Adrenal gland (tissue), 12 donors: ENCODE measurements around the gene CCR7. TPM values are rescaled to one million over a fixed set of nuclear protein-coding genes. Genes with fewer than 3 reads are reported as not detected.
A peak's percentile ranks its signal among the peaks of the same experiment; 100 is the strongest.
"Not testable (repeated sequence)": the region's sequence is repeated elsewhere in the genome, so short reads cannot be mapped to it uniquely, and the experiment has no call there.

Experiments used
- DNase-seq, 7 donors: peaks; one replicate each; pipeline ENCODE4 v3.0.0-alpha.2; 2019 to 2020
- H3K27ac ChIP-seq, 5 donors: fragments of 200-600 bp; sonication (generic) in 4 of 5; 1 replicate in 3 of 5; 2 replicates in 2 of 5; pipeline versions ENCODE4 v1.5.1 to v1.8.0; 2016 to 2020; ENCODE audit warnings: mild to moderate bottlenecking in 1 of 5
- H3K27me3 ChIP-seq: fragments of 200-600 bp; 2 replicates; pipeline ENCODE4 v1.8.0; 2021
- H3K36me3 ChIP-seq, 2 donors: fragments of 200-600 bp; replicated peaks in 1 of 2; 1 replicate in 1 of 2; 2 replicates in 1 of 2; pipeline versions ENCODE4 v1.5.1 to v1.8.0; 2018 to 2022
- H3K4me1 ChIP-seq, 2 donors: fragments of 200-600 bp; replicated peaks in 1 of 2; 1 replicate in 1 of 2; 2 replicates in 1 of 2; pipeline versions ENCODE4 v1.5.1 to v1.8.0; 2018 to 2021
- H3K4me3 ChIP-seq, 4 donors: fragments of 200-600 bp; sonication (generic) in 3 of 4; one replicate each; pipeline ENCODE4 v1.5.1; 2016 to 2018
- H3K9me3 ChIP-seq, 3 donors: fragments of 200-600 bp; sonication (generic) in 1 of 3; replicated peaks in 1 of 3; 1 replicate in 2 of 3; 2 replicates in 1 of 3; pipeline versions ENCODE4 v1.5.1 to v1.8.0; 2016 to 2021
- CTCF ChIP-seq, 6 experiments: fragments of 450-650 bp in 4 of 6; fragments of 200-600 bp in 2 of 6; sonication (generic) in 1 of 6; IDR thresholded peaks; 1 replicate in 5 of 6; 2 replicates in 1 of 6; pipeline versions ENCODE4 v1.5.1 to v1.8.0; 2016 to 2021; ENCODE audit warnings: antibody characterized with exemption in 6 of 6, mild to moderate bottlenecking in 2 of 6, moderate library complexity in 1 of 6
- POLR2A ChIP-seq, 2 donors: fragments of 450-650 bp; IDR thresholded peaks; one replicate each; pipeline ENCODE4 v1.6.1; 2017; ENCODE audit warnings: antibody characterized with exemption in 2 of 2, mild to moderate bottlenecking in 2 of 2, moderate library complexity in 1 of 2
- WGBS, 4 donors: extraction: QIAGEN DNeasy Blood & Tissue Kit in 2 of 4; methylation state at CpG; one replicate each; pipeline versions ENCODE4 v1.1.5 to v1.1.7; 2013 to 2017; 5-methylcytosine and 5-hydroxymethylcytosine counted together
- intact Hi-C, 2 donors: fragments of 100-400 bp; cut with DNase I; formaldehyde crosslinking; loops; one replicate each; pipeline versions ENCODE4 v1.14.1 to v1.15.0; 2022 to 2023
- polyA plus RNA-seq, 3 donors: library from polyadenylated mRNA; stranded (reverse); fragments of 200-250 nt in 2 of 3; fragments of 350-450 nt in 1 of 3; fragmentation: Illumina TruSeq in 1 of 3; extraction: RNeasy Lipid Tissue Mini Kit (QIAGEN cat#74804) in 1 of 3; gene quantifications; one replicate each; pipeline ENCODE4 v1.2.3, GENCODE V29; 2013 to 2014
- total RNA-seq, 9 donors: library from RNA; depleted of rRNA in 4 of 9; stranded (reverse); fragments of >200 nt in 4 of 9; fragments of 120-200 nt in 1 of 9; fragmentation: NEBNext Ultra II Directional in 1 of 9; extraction: Animal tissue kit (Norgen Biotek cat#: 25700) in 1 of 9; gene quantifications; one replicate each; pipeline versions ENCODE4 v1.1.0 to v1.2.4, GENCODE V29; 2013 to 2023
- donor health status: healthy with polysubstance abuse.
- donor health status: Bipolar disorder and iron deficiency.
- donor health status: DM: yes; HTN: yes; CAD: no.
- donor health status: DM: no; HTN: no; CAD: no.
- donor health status: DM: no; HTN: no; CAD: no.
- donor health status: DM: yes; HTN: yes; CAD: no.

CCR7 gene
- total and polyA plus RNA-seq, 12 donors = 0.06 to 1.0 (median 0.35) TPM; not detected in 2

- Histone ChIP-seq H3K4me3 (no peak overlapping the region), H3K9me3 (no peaks in the 10 kb centered on the region), H3K4me1 (no peaks in the 10 kb centered on the region), H3K27ac (no peak overlapping the region), H3K36me3 (no peaks in the 10 kb centered on the region), H3K27me3 (peaks cover 4% of the 10 kb centered on the region)
- WGBS, 4 donors = 80 to 86% (median 84%) methylated on average over 3 of the region's 3 CpGs
- no peak for TF ChIP-seq CTCF (IDR thresholded peaks at IDR 0.05)
- TF ChIP-seq POLR2A (IDR thresholded peaks at IDR 0.05) = no peak
- intact Hi-C loops = no loop called here
- DNase-seq = no peak
These were observed 25.5 kb upstream of the CCR7 start for GRCh38 chr17:40590742-40591141.

- WGBS, 4 donors = 73 to 89% (median 75%) methylated on average over 1 to 2 of the region's 2 CpGs
- no peaks in the 10 kb centered on the region for H3K4me1 ChIP-seq
- H3K9me3 ChIP-seq = no peaks in the 10 kb centered on the region
- no peaks in the 10 kb centered on the region for H3K36me3 ChIP-seq
- H3K4me3 ChIP-seq = no peak overlapping the region
- no peak for TF ChIP-seq CTCF (IDR thresholded peaks at IDR 0.05)
- no peak for TF ChIP-seq POLR2A (IDR thresholded peaks at IDR 0.05)
- no peak for DNase-seq
- no peak overlapping the region for H3K27ac ChIP-seq
- intact Hi-C loops = no loop called here
- peaks cover 4% of the 10 kb centered on the region for H3K27me3 ChIP-seq
These were observed 23.3 kb upstream of the CCR7 start for GRCh38 chr17:40588552-40588951.

GRCh38 chr17:40586264-40586663 lies 21.0 kb upstream of the CCR7 start:
- H3K4me1 ChIP-seq, H3K4me3 ChIP-seq, H3K36me3 ChIP-seq, H3K27me3 ChIP-seq, DNase-seq, H3K27ac ChIP-seq, intact Hi-C loops, H3K9me3 ChIP-seq: not testable (repeated sequence)
- WGBS, 4 donors = 61 to 70% (median 63%) methylated on average over 3 of the region's 3 CpGs

- WGBS, 4 donors = 65 to 88% (median 78%) methylated on average over 2 of the region's 2 CpGs
- intact Hi-C loops = not testable (repeated sequence)
These were observed 19.7 kb upstream of the CCR7 start for GRCh38 chr17:40584950-40585349.

GRCh38 chr17:40582328-40582901 lies 17.1 kb upstream of the CCR7 start:
- Histone ChIP-seq H3K4me3 (no peak overlapping the region), H3K36me3 (no peaks in the 10 kb centered on the region), H3K27ac (peak overlapping the region in 1 of 5 donors; percentile 63), H3K27me3 (no peaks in the 10 kb centered on the region), H3K9me3 (no peaks in the 10 kb centered on the region), H3K4me1 (no peaks in the 10 kb centered on the region)
- WGBS, 4 donors = 26 to 45% (median 37%) methylated on average over 11 of the region's 11 CpGs
- intact Hi-C loops = no loop called here
- TF ChIP-seq CTCF (IDR thresholded peaks at IDR 0.05) (no peak), POLR2A (IDR thresholded peaks at IDR 0.05) (no peak)
- peak; percentile 31 to 80 (median 50) for DNase-seq

More at GRCh38 chr17:40584950-40585349, 19.7 kb upstream of the CCR7 start:
- not testable (repeated sequence) for DNase-seq, H3K27ac ChIP-seq, H3K4me1 ChIP-seq, H3K36me3 ChIP-seq, H3K4me3 ChIP-seq, H3K27me3 ChIP-seq, H3K9me3 ChIP-seq
